ENCODE results near the gene LNPEP.
"Not testable (repeated sequence)": the region's sequence is repeated elsewhere in the genome, so short reads cannot be mapped to it uniquely, and the experiment has no call there.

Gene LNPEP

GRCh38 chr5:97070234-97070633 is 134.4 kb downstream of the LNPEP start:
- DNase-seq = no peak

- DNase-seq = no peak
Observed at GRCh38 chr5:97071101-97071500, 135.2 kb downstream of the LNPEP start.

GRCh38 chr5:97071993-97072392 is 136.1 kb downstream of the LNPEP start:
- DNase-seq = no peak

- DNase-seq = no peak
Observed at GRCh38 chr5:97072696-97073095, 136.8 kb downstream of the LNPEP start.

- no peak for DNase-seq
Observed at GRCh38 chr5:97073420-97073819, 137.5 kb downstream of the LNPEP start.

GRCh38 chr5:97074859-97075489 is 139.1 kb downstream of the LNPEP start:
- no peak for DNase-seq

GRCh38 chr5:97075649-97076048 is 139.8 kb downstream of the LNPEP start:
- no peak for DNase-seq

GRCh38 chr5:97076098-97076497 is 140.2 kb downstream of the LNPEP start:
- no peak for DNase-seq

GRCh38 chr5:97077246-97077645 is 141.4 kb downstream of the LNPEP start:
- no peak for DNase-seq

- no peak for DNase-seq
Observed at GRCh38 chr5:97078958-97079743, 143.3 kb downstream of the LNPEP start.

- not testable (repeated sequence) for DNase-seq
Observed at GRCh38 chr5:97084782-97085458, 149.0 kb downstream of the LNPEP start.

- DNase-seq = no peak
Observed at GRCh38 chr5:97085459-97086181, 149.7 kb downstream of the LNPEP start.

Data from islet precursor cell (in vitro differentiated cells).